Calu3 (cell line): ENCODE results near the gene IL17RB. TPM values are rescaled to one million over a fixed set of nuclear protein-coding genes. Genes with fewer than 3 reads are reported as not detected.

Experiments
- BruUV-seq: library from RNA; stranded (reverse); fragments of 400-500 nt; replicated peaks from 2 replicates; lab custom pipeline; 2021; lab: Mats Ljungman, UMichigan
- CTCF ChIA-PET: fragments of 300-600 bp; sonication (Branson Sonifier 250); formaldehyde crosslinking; loops from one replicate; lab custom pipeline; 2022; ENCODE audit warnings: antibody characterized with exemption; lab: Charles Lee
- DNase-seq: peaks from one replicate; pipeline ENCODE4 v3.0.0; 2022
- H3K27ac Mint-ChIP-seq: one replicate; pipeline ENCODE4 v1.8.0; 2022; ENCODE audit warnings: mixed read lengths; ENCODE audit not compliant: unreplicated experiment
- H3K27me3 Mint-ChIP-seq: one replicate; pipeline ENCODE4 v1.8.0; 2022; ENCODE audit warnings: mixed read lengths; ENCODE audit not compliant: unreplicated experiment
- H3K36me3 Mint-ChIP-seq: one replicate; pipeline ENCODE4 v1.8.0; 2022; ENCODE audit warnings: mild to moderate bottlenecking, moderate library complexity, mixed read lengths; ENCODE audit not compliant: insufficient read depth, unreplicated experiment
- H3K4me1 Mint-ChIP-seq: one replicate; pipeline ENCODE4 v1.8.0; 2022; ENCODE audit warnings: mild to moderate bottlenecking, low read depth, mixed read lengths; ENCODE audit not compliant: unreplicated experiment
- H3K4me3 Mint-ChIP-seq: one replicate; pipeline ENCODE4 v1.8.0; 2022; ENCODE audit warnings: mild to moderate bottlenecking, low read depth, moderate library complexity, mixed read lengths; ENCODE audit not compliant: unreplicated experiment
- H3K9me3 Mint-ChIP-seq: one replicate; pipeline ENCODE4 v1.8.0; 2022; ENCODE audit warnings: low read depth, mixed read lengths; ENCODE audit not compliant: unreplicated experiment
- intact Hi-C: fragments of 100-400 bp; cut with micrococcal nuclease; formaldehyde crosslinking; loops from one replicate; pipeline ENCODE4 v1.10.0; 2022; ENCODE audit not compliant: unreplicated experiment
- total RNA-seq: library from RNA; stranded (reverse); gene quantifications from 2 replicates; pipeline ENCODE4 v1.2.3, GENCODE V29; 2022
- TF ChIP-seq, protein P1 (sequence below): fragments of 200-600 bp; IDR thresholded peaks from one replicate; pipeline ENCODE4 v1.8.0; 2022; ENCODE audit warnings: antibody characterized with exemption; ENCODE audit not compliant: unreplicated experiment

The IL17RB gene
- total RNA-seq, 1 experiment from 2014 or later: 21.9 TPM

DNA sequence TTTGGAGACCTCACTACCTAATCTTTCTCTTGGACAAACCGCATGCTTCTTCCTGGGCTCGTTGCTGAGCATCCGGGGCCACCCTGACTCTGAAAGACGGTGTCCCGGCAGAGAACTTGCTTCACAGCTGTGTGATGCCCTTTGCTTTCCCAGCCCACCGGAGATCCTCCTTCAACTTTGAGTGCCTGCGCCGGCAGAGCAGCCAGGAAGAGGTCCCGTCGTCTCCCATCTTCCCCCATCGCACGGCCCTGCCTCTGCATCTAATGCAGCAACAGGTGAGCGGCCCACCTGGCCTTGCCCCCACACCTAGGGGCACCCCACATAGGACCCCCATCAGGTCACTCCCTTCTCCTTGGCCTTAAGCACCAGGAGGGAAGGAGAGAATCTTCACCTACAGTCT lies 37.9 kb upstream of the IL17RB start:
- no TSS peak for BruUV-seq
- Mint-ChIP-seq H3K4me3 (no peak overlapping the region), H3K27ac (no peak overlapping the region), H3K36me3 (peaks cover 23% of the 10 kb centered on the region), H3K4me1 (peaks cover 25% of the 10 kb centered on the region), H3K27me3 (no peaks in the 10 kb centered on the region), H3K9me3 (no peaks in the 10 kb centered on the region)
- intact Hi-C loops: no loop called here
- TF ChIP-seq, protein P1, sequence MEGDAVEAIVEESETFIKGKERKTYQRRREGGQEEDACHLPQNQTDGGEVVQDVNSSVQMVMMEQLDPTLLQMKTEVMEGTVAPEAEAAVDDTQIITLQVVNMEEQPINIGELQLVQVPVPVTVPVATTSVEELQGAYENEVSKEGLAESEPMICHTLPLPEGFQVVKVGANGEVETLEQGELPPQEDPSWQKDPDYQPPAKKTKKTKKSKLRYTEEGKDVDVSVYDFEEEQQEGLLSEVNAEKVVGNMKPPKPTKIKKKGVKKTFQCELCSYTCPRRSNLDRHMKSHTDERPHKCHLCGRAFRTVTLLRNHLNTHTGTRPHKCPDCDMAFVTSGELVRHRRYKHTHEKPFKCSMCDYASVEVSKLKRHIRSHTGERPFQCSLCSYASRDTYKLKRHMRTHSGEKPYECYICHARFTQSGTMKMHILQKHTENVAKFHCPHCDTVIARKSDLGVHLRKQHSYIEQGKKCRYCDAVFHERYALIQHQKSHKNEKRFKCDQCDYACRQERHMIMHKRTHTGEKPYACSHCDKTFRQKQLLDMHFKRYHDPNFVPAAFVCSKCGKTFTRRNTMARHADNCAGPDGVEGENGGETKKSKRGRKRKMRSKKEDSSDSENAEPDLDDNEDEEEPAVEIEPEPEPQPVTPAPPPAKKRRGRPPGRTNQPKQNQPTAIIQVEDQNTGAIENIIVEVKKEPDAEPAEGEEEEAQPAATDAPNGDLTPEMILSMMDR: no peak
- CTCF ChIA-PET: no interaction called here
- DNase-seq: no peak

DNA sequence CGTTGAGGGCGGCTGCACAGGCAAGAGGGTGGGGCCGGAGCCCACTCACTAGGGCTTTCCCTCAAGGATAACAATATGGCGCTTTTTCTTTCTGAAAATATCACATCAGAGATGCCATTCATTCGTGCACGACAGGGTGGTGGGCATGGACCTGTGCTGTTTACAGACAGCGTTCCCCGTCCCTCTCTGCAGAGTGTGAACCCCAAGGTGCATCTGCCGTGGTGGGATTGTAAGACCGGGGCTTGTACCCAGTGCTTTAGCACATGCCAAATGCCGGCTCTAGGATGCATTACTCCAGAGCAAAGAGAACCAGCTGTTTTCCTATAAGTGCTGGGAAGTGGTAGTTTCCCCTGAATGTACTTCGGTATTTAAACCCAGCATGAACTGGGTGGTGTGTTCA lies 37.1 kb upstream of the IL17RB start:
- no peaks in the 10 kb centered on the region for H3K27me3 Mint-ChIP-seq
- no peak overlapping the region for H3K27ac Mint-ChIP-seq
- intact Hi-C loops: no loop called here
- no peak for DNase-seq
- H3K4me3 Mint-ChIP-seq: no peak overlapping the region
- H3K9me3 Mint-ChIP-seq: no peaks in the 10 kb centered on the region
- peaks cover 19% of the 10 kb centered on the region for H3K4me1 Mint-ChIP-seq
- CTCF ChIA-PET: no interaction called here
- BruUV-seq: no TSS peak
- TF ChIP-seq, protein P1: no peak
- H3K36me3 Mint-ChIP-seq: peaks cover 23% of the 10 kb centered on the region

DNA sequence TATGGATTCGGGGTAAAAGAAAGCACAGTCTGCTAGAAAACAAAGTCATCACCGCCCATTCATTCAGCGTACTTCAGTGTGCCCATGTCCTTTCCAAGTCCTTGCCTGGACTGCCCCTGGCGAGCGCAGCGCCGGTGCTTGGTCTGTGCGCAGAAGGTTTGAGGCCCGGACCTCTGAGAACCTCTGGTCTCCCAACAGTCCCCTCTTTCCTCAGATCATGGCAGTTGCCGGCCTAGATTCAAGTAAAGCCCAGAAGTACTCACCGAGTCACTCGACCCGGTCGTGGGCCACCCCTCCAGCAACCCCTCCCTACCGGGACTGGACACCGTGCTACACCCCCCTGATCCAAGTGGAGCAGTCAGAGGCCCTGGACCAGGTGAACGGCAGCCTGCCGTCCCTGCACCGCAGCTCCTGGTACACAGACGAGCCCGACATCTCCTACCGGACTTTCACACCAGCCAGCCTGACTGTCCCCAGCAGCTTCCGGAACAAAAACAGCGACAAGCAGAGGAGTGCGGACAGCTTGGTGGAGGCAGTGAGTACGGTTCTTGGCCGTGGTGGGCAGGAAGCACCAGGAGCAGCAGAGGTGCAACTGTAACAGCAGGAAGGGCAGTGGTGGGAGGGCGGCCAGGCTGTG lies 36.5 kb upstream of the IL17RB start:
- TF ChIP-seq, protein P1: no peak
- intact Hi-C loops: no loop called here
- no peak for DNase-seq
- CTCF ChIA-PET: no interaction called here
- Mint-ChIP-seq H3K27me3 (no peaks in the 10 kb centered on the region), H3K36me3 (peaks cover 23% of the 10 kb centered on the region), H3K27ac (no peak overlapping the region), H3K4me1 (peaks cover 13% of the 10 kb centered on the region), H3K9me3 (no peaks in the 10 kb centered on the region), H3K4me3 (no peak overlapping the region)
- no TSS peak for BruUV-seq

DNA sequence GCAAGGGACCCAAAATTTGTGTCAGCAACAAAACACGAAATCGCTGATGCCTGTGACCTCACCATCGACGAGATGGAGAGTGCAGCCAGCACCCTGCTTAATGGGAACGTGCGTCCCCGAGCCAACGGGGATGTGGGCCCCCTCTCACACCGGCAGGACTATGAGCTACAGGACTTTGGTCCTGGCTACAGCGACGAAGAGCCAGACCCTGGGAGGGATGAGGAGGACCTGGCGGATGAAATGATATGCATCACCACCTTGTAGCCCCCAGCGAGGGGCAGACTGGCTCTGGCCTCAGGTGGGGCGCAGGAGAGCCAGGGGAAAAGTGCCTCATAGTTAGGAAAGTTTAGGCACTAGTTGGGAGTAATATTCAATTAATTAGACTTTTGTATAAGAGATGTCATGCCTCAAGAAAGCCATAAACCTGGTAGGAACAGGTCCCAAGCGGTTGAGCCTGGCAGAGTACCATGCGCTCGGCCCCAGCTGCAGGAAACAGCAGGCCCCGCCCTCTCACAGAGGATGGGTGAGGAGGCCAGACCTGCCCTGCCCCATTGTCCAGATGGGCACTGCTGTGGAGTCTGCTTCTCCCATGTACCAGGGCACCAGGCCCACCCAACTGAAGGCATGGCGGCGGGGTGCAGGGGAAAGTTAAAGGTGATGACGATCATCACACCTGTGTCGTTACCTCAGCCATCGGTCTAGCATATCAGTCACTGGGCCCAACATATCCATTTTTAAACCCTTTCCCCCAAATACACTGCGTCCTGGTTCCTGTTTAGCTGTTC lies 35.0 kb upstream of the IL17RB start:
- Mint-ChIP-seq H3K4me1 (peaks cover 7% of the 10 kb centered on the region), H3K9me3 (no peaks in the 10 kb centered on the region)
- DNase-seq: no peak

More for the DNA sequence above, 35.0 kb upstream of the IL17RB start:
- H3K27me3 Mint-ChIP-seq: no peaks in the 10 kb centered on the region
- H3K36me3 Mint-ChIP-seq: peaks cover 27% of the 10 kb centered on the region
- no TSS peak for BruUV-seq
- CTCF ChIA-PET: no interaction called here
- intact Hi-C loops: no loop called here
- TF ChIP-seq, protein P1: no peak
- no peak overlapping the region for H3K4me3 Mint-ChIP-seq
- no peak overlapping the region for H3K27ac Mint-ChIP-seq
